ENCODE data around the gene METTL1.

GRCh38 chr12:57744194-57744776 is 27.6 kb downstream of the METTL1 start:
- TF ChIP-seq, protein P1, sequence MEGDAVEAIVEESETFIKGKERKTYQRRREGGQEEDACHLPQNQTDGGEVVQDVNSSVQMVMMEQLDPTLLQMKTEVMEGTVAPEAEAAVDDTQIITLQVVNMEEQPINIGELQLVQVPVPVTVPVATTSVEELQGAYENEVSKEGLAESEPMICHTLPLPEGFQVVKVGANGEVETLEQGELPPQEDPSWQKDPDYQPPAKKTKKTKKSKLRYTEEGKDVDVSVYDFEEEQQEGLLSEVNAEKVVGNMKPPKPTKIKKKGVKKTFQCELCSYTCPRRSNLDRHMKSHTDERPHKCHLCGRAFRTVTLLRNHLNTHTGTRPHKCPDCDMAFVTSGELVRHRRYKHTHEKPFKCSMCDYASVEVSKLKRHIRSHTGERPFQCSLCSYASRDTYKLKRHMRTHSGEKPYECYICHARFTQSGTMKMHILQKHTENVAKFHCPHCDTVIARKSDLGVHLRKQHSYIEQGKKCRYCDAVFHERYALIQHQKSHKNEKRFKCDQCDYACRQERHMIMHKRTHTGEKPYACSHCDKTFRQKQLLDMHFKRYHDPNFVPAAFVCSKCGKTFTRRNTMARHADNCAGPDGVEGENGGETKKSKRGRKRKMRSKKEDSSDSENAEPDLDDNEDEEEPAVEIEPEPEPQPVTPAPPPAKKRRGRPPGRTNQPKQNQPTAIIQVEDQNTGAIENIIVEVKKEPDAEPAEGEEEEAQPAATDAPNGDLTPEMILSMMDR (IDR thresholded peaks at IDR 0.05) = no peak
- no peak for TF ChIP-seq POLR2A (IDR thresholded peaks at IDR 0.05)
- peak in 1 of 2 donors; percentile 18 for TF ChIP-seq EP300 (IDR thresholded peaks at IDR 0.05)

Measured in tibial nerve (tissue), 4 donors.